HepG2 (cell line): ENCODE data around the gene PKIG. TPM values are rescaled to one million over a fixed set of nuclear protein-coding genes. Genes with fewer than 3 reads are reported as not detected.

Experiments
- CENPBD1 ChIP-seq: sonication (generic); formaldehyde crosslinking; IDR thresholded peaks from 2 replicates; pipeline ENCODE4 v1.8.0; 2022; ENCODE audit warnings: missing genetic modification reagents, low read depth, mild to moderate bottlenecking, borderline replicate concordance
- CREBL2 ChIP-seq: sonication (generic); formaldehyde crosslinking; IDR thresholded peaks from 2 replicates; pipeline ENCODE4 v1.8.1; 2023; ENCODE audit warnings: missing genetic modification reagents, mild to moderate bottlenecking, borderline replicate concordance
- ELF3 ChIP-seq: IDR thresholded peaks from 2 replicates; pipeline ENCODE4 v1.6.1; 2016; ENCODE audit warnings: missing genetic modification reagents, missing compliant biosample characterization
- MTERF4 ChIP-seq: sonication (generic); formaldehyde crosslinking; IDR thresholded peaks from 2 replicates; pipeline ENCODE4 v1.8.0; 2023; ENCODE audit warnings: mild to moderate bottlenecking, missing genetic modification reagents
- NR2C2 ChIP-seq: sonication (generic); formaldehyde crosslinking; IDR thresholded peaks from 2 replicates; pipeline ENCODE4 v1.4.0; 2020; ENCODE audit warnings: missing genetic modification reagents, mild to moderate bottlenecking, moderate library complexity, borderline replicate concordance
- SIN3A ChIP-seq: IDR thresholded peaks from 2 replicates; pipeline ENCODE4 v1.6.1; 2011; ENCODE audit warnings: low read depth, mild to moderate bottlenecking, control low read depth, low read length, borderline replicate concordance
- TSC22D2 ChIP-seq: sonication (generic); formaldehyde crosslinking; IDR thresholded peaks from 2 replicates; pipeline ENCODE4 v1.5.1; 2020; ENCODE audit warnings: missing genetic modification reagents, mild to moderate bottlenecking, borderline replicate concordance
- ZGPAT ChIP-seq: IDR thresholded peaks from 2 replicates; pipeline ENCODE4 v1.6.1; 2016; ENCODE audit warnings: mild to moderate bottlenecking
- ZNF10 ChIP-seq: sonication (generic); formaldehyde crosslinking; IDR thresholded peaks from 2 replicates; pipeline ENCODE4 v1.4.0; 2020; ENCODE audit warnings: mild to moderate bottlenecking, low read depth, missing genetic modification reagents, borderline replicate concordance
- ZNF142 ChIP-seq: sonication (generic); formaldehyde crosslinking; IDR thresholded peaks from 2 replicates; pipeline ENCODE4 v1.4.0; 2020; ENCODE audit warnings: missing genetic modification reagents
- polyA plus RNA-seq, 8 experiments: library from polyadenylated mRNA; depleted of rRNA in 3 of 8; stranded (reverse) in 7 of 8; unstranded in 1 of 8; fragments of >200 nt; fragmentation: Illumina TruSeq in 4 of 8; extraction: Trizol in 4 of 8; gene quantifications; 2 replicates each; pipeline versions ENCODE4 v1.2.1 to v1.2.3, GENCODE V29; 2011 to 2016; ENCODE audit warnings: low read depth in 4 of 8, missing spikeins in 1 of 8, mixed read lengths in 1 of 8; ENCODE audit not compliant: insufficient read depth in 1 of 8
- total RNA-seq, 5 experiments: library from RNA; depleted of rRNA; stranded (reverse); fragments of >200 nt; fragmentation: Illumina TruSeq; extraction: Trizol; gene quantifications; 2 replicates each; pipeline ENCODE4 v1.2.3, GENCODE V29; 2016; ENCODE audit warnings: low read depth in 1 of 5
- TF ChIP-seq, protein P1 (sequence below): sonication (generic); formaldehyde crosslinking; IDR thresholded peaks from 2 replicates; pipeline ENCODE4 v1.5.0; 2020; ENCODE audit warnings: mild to moderate bottlenecking, missing genetic modification reagents, borderline replicate concordance

PKIG gene
- total and polyA plus RNA-seq, 2 of the 13 experiments (the other 11 are each of a cell fraction or from before 2014, with no cell fraction given), result 30.8 to 44.5 TPM

- peak; percentile 41; the same call in 1 of the 2 replicates for TF ChIP-seq ZGPAT
- no peak for TF ChIP-seq CREBL2 (CRISPR knock-in tag)
- no peak for TF ChIP-seq CENPBD1 (CRISPR knock-in tag)
- peak; percentile 85; the same call in 1 of the 2 replicates for TF ChIP-seq MTERF4
- no peak for TF ChIP-seq ELF3
- TF ChIP-seq ZNF142 (CRISPR knock-in tag), result peak; percentile 80; the same call in 1 of the 2 replicates
- peak; percentile 68; the same call in 1 of the 2 replicates for TF ChIP-seq SIN3A
- TF ChIP-seq NR2C2 (CRISPR knock-in tag), result peak; percentile 37
- TF ChIP-seq ZNF10 (CRISPR knock-in tag), result no peak
- no peak for TF ChIP-seq TSC22D2 (CRISPR knock-in tag)
- TF ChIP-seq, protein P1, sequence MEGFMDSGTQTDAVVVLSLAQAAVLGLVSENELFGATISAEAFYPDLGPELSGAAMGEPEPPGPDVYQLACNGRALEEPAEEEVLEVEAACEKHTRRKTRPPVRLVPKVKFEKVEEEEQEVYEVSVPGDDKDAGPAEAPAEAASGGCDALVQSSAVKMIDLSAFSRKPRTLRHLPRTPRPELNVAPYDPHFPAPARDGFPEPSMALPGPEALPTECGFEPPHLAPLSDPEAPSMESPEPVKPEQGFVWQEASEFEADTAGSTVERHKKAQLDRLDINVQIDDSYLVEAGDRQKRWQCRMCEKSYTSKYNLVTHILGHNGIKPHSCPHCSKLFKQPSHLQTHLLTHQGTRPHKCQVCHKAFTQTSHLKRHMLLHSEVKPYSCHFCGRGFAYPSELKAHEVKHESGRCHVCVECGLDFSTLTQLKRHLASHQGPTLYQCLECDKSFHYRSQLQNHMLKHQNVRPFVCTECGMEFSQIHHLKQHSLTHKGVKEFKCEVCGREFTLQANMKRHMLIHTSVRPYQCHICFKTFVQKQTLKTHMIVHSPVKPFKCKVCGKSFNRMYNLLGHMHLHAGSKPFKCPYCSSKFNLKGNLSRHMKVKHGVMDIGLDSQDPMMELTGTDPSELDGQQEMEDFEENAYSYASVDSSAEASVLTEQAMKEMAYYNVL (CRISPR knock-in tag), result no peak; the same call in 1 of the 2 replicates
Observed at GRCh38 chr20:44651684-44652423, 69.5 kb downstream of the PKIG start, which contains the start of gene ADA (continued).
